ENCODE results near the gene ATP8B2.

The ATP8B2 gene

GRCh38 chr1:154386643-154387352 lies 61.5 kb downstream of the ATP8B2 start:
- Histone ChIP-seq H3K9ac (ENCODE audit: low read length) (peak overlapping the region; percentile 75), H3K27me3 (ENCODE audit: low read depth, low read length) (no peaks in the 10 kb centered on the region), H3K4me2 (ENCODE audit: low read length) (peak overlapping the region; percentile 83), H2AFZ (ENCODE audit: low read depth, low read length) (peak overlapping the region; percentile 56), H3K4me1 (ENCODE audit: low read length) (peaks cover 31% of the 10 kb centered on the region), H3K36me3 (replicated peaks; ENCODE audit: low read depth, low read length) (no peaks in the 10 kb centered on the region), H3K27ac (ENCODE audit: low read length) (peak overlapping the region; percentile 91), H3K79me2 (ENCODE audit: low read length) (no peaks in the 10 kb centered on the region), H3K9me3 (ENCODE audit: insufficient read depth, low read length) (no peaks in the 10 kb centered on the region), H3K4me3 (ENCODE audit: low read length) (peak overlapping the region; percentile 67), H4K20me1 (ENCODE audit: insufficient read depth, low read length) (no peaks in the 10 kb centered on the region)
- no peak for TF ChIP-seq EZH2phosphoT487 (IDR thresholded peaks at IDR 0.05; ENCODE audit: low read depth)
- TF ChIP-seq, protein P1, sequence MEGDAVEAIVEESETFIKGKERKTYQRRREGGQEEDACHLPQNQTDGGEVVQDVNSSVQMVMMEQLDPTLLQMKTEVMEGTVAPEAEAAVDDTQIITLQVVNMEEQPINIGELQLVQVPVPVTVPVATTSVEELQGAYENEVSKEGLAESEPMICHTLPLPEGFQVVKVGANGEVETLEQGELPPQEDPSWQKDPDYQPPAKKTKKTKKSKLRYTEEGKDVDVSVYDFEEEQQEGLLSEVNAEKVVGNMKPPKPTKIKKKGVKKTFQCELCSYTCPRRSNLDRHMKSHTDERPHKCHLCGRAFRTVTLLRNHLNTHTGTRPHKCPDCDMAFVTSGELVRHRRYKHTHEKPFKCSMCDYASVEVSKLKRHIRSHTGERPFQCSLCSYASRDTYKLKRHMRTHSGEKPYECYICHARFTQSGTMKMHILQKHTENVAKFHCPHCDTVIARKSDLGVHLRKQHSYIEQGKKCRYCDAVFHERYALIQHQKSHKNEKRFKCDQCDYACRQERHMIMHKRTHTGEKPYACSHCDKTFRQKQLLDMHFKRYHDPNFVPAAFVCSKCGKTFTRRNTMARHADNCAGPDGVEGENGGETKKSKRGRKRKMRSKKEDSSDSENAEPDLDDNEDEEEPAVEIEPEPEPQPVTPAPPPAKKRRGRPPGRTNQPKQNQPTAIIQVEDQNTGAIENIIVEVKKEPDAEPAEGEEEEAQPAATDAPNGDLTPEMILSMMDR (IDR thresholded peaks at IDR 0.05; ENCODE audit: low read depth, low read length) = no peak

- Histone ChIP-seq H3K27me3 (ENCODE audit: low read depth, low read length) (no peaks in the 10 kb centered on the region), H3K36me3 (replicated peaks; ENCODE audit: low read depth, low read length) (no peaks in the 10 kb centered on the region), H3K4me3 (ENCODE audit: low read length) (no peak overlapping the region), H3K9me3 (ENCODE audit: insufficient read depth, low read length) (no peaks in the 10 kb centered on the region), H3K4me2 (ENCODE audit: low read length) (no peak overlapping the region), H2AFZ (ENCODE audit: low read depth, low read length) (no peak overlapping the region), H3K4me1 (ENCODE audit: low read length) (peaks cover 16% of the 10 kb centered on the region), H3K79me2 (ENCODE audit: low read length) (no peaks in the 10 kb centered on the region), H4K20me1 (ENCODE audit: insufficient read depth, low read length) (no peaks in the 10 kb centered on the region), H3K9ac (ENCODE audit: low read length) (no peak overlapping the region), H3K27ac (ENCODE audit: low read length) (no peak overlapping the region)
- no peak for TF ChIP-seq EZH2phosphoT487 (IDR thresholded peaks at IDR 0.05; ENCODE audit: low read depth)
- TF ChIP-seq, protein P1 (IDR thresholded peaks at IDR 0.05; ENCODE audit: low read depth, low read length) = no peak
These were observed 65.9 kb downstream of the ATP8B2 start for GRCh38 chr1:154391086-154391770.

DNA sequence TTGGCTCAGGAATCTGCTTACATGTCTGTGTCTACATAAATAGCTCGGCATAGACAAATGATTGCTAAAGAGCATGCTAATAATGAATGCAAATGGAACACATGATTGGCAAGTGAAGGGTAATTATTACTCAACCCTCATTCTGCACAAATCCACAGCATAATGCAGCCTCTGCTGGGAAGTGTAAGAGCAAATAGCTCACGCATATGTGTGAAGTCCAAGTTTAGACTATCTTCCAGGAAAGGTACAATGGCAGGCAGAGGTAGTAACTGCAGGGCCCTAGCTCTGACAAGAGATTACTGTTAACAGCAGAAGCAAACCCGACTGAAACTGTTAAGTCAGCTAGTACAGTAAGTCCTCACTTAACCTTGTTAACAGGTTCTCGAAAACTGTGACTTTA lies 72.8 kb downstream of the ATP8B2 start:
- H3K4me2 ChIP-seq (ENCODE audit: low read length) = no peak overlapping the region
- H3K79me2 ChIP-seq (ENCODE audit: low read length) = no peaks in the 10 kb centered on the region
- H3K4me1 ChIP-seq (ENCODE audit: low read length) = peaks cover 10% of the 10 kb centered on the region
- no peak overlapping the region for H3K9ac ChIP-seq (ENCODE audit: low read length)
- no peak for TF ChIP-seq EZH2phosphoT487 (IDR thresholded peaks at IDR 0.05; ENCODE audit: low read depth)
- TF ChIP-seq, protein P1 (IDR thresholded peaks at IDR 0.05; ENCODE audit: low read depth, low read length) = no peak
- no peak overlapping the region for H2AFZ ChIP-seq (ENCODE audit: low read depth, low read length)
- no peaks in the 10 kb centered on the region for H3K36me3 ChIP-seq (replicated peaks; ENCODE audit: low read depth, low read length)
- H3K27ac ChIP-seq (ENCODE audit: low read length) = no peak overlapping the region
- no peak overlapping the region for H3K4me3 ChIP-seq (ENCODE audit: low read length)
- no peaks in the 10 kb centered on the region for H3K9me3 ChIP-seq (ENCODE audit: insufficient read depth, low read length)
- no peaks in the 10 kb centered on the region for H3K27me3 ChIP-seq (ENCODE audit: low read depth, low read length)
- H4K20me1 ChIP-seq (ENCODE audit: insufficient read depth, low read length) = no peaks in the 10 kb centered on the region

DNA sequence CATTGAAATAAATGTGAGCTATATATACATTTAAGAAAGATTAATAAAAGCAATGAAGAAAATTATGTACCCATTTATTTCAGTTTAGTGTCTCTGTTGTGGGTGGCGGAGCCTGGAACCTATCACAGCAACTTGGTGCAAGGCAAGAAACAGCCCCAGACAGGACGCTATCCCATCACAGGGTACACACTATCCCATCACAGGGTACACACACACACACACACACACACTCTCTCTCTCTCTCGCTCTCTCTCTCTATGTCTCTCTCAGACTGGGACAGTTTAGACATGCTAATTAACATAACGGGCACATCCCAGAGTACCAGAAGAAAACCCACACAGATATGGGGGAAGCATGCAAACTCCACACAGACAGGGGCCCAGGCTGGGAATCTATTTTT lies 73.4 kb downstream of the ATP8B2 start:
- Histone ChIP-seq H4K20me1 (ENCODE audit: insufficient read depth, low read length) (no peaks in the 10 kb centered on the region), H3K36me3 (replicated peaks; ENCODE audit: low read depth, low read length) (no peaks in the 10 kb centered on the region), H3K9ac (ENCODE audit: low read length) (no peak overlapping the region), H2AFZ (ENCODE audit: low read depth, low read length) (no peak overlapping the region), H3K4me1 (ENCODE audit: low read length) (peaks cover 11% of the 10 kb centered on the region), H3K4me3 (ENCODE audit: low read length) (no peak overlapping the region), H3K27me3 (ENCODE audit: low read depth, low read length) (no peaks in the 10 kb centered on the region), H3K9me3 (ENCODE audit: insufficient read depth, low read length) (no peaks in the 10 kb centered on the region), H3K79me2 (ENCODE audit: low read length) (no peaks in the 10 kb centered on the region), H3K4me2 (ENCODE audit: low read length) (no peak overlapping the region), H3K27ac (ENCODE audit: low read length) (no peak overlapping the region)
- TF ChIP-seq, protein P1 (IDR thresholded peaks at IDR 0.05; ENCODE audit: low read depth, low read length) = no peak
- no peak for TF ChIP-seq EZH2phosphoT487 (IDR thresholded peaks at IDR 0.05; ENCODE audit: low read depth)

All from OCI-LY3 (cell line).